HG02943 (cell line): ENCODE data around the gene MYADML2.

Experiments used
- ATAC-seq: cut with Tn5 transposase; IDR thresholded peaks from one replicate; pipeline ENCODE4 v1.9.1; 2021; ENCODE audit warnings: mild to moderate bottlenecking, low read depth, moderate library complexity; ENCODE audit not compliant: unreplicated experiment

The MYADML2 gene

GRCh38 chr17:81940538-81941483, 6.2 kb downstream of the MYADML2 start:
- no peak for ATAC-seq

DNA sequence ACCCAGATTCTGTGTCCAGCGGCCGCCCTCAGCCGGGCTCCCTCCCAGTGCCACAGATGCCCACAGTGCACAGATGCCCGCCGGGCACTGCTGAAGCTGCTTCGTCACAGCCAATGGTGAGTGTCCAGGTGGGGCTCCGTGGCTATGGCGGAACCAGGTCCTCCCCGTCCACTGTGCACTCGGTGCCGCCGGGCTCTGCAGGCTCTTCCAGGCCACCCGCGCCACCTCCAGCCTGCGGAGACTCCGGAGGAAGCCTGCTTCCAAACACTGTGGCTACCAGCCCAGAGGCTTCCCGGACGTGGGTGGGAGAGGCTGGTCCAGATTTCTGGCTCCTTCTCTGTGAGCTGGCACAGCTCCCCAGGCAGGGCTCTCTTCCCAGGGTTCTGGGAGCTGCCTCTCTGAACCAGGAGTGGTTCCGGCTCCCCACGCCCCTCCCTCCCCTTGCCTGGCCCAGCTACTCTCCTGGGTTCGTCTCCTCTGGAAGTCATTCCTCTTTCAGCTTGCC, 7.1 kb downstream of the MYADML2 start:
- no peak for ATAC-seq

DNA sequence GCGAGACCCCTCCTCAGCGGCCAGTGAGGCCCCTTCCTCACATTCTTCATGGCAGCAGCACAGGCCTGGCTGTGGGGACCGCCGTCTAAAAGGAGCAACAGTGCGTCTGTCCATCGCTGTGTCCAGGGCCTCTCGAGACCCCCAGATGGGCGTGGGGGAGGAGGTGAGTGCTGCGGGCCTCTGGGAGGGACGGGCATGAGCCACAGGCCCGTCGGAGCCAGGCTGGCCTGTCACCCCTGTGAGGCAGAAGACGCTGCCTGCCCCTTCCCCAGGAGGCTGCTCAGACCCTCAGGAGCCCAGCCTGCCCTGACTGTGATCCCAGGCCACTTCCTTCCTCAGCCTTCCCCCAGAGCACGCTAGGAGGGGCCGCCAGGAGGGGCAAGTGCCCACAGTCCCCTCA, 7.8 kb downstream of the MYADML2 start:
- no peak for ATAC-seq

DNA sequence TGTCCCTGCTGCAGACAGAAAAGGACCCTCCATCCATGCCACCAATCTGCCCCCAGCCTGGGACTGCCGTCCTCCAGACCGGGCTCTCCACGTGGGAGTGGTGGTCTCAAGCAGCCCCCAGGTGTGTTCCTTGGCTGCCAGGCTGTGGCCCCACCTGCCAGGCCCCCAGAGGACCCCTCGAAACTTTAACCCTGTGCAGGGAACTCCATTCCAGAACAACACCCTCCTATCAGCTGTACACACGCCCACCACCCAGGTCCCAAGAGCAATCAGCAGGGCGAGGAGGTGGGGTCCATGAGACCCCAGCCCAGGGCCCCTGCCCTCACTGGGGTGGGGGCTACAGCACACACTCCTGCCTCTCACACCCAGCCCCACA, 11.3 kb downstream of the MYADML2 start:
- no peak for ATAC-seq

DNA sequence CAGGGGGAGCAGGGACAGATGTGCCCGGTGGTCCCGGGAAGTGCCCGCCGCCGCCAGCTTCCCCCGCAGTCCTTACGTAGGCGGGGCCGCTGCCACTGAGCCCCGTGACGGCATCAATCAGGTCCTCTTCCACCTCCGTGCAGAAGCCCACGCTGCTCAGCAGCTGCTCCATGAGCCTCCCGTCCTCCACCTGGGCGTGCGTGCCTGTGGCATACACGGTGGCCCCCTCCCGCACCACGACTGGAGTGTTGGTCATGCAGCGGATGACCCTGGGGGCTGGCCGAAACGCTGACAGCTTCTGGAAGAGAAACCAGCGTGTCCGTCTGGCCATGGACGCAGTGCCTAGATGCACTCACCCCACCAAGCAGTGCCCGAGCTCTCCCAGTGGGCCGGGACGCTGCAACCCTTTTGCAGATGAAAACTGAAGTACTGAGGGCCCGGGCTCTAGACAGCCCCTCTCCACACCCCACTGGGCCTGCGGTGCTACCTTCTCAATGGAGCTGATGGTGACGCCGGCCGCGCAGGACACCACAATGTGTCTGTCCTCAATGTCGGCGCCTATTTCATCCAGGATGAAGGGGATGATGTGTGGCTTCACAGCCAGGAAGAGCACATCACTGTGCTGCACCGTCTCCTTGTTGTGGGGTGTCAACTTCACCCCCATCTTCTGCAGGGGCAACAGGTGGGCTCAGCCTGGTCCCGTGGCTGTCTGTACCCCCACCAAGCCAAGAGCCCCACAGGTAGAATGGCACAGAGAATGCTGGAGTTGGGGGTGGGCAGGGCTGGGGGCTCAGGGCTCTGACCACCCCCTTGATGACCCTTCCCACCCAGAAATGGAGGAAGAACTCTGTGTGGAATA, 12.0 kb downstream of the MYADML2 start:
- no peak for ATAC-seq

DNA sequence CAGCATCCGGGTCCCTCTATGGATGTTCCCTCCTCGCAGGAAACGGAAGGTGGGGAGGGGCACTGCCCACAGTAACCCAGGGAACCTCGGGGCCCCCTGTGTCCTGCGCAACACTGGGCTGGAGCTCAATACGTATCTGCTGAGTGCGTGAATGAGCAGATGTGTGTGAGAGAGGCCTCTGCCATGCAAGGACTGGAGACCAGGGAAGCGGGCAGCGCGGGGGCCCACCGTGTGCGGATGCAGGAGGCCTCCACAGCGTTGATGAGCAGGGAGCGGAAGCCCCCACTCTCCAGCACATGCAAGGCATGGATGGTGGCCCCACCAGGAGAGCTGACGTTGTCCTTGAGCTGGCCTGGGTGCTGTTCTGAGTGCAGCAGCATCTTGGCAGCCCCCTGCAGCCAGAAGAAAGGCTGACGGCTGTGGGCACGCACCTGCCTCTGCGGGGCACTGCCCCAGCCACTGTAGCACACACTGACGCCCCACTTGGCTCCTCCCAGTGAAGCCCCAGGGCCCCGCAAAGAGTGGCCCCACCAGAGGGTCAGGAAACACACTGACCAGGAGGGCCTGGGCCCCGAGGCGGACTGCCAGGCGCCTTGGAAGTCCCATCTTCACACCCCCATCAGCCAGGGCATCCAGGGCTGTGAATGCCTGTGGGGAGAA, 12.8 kb downstream of the MYADML2 start:
- ATAC-seq = no peak

DNA sequence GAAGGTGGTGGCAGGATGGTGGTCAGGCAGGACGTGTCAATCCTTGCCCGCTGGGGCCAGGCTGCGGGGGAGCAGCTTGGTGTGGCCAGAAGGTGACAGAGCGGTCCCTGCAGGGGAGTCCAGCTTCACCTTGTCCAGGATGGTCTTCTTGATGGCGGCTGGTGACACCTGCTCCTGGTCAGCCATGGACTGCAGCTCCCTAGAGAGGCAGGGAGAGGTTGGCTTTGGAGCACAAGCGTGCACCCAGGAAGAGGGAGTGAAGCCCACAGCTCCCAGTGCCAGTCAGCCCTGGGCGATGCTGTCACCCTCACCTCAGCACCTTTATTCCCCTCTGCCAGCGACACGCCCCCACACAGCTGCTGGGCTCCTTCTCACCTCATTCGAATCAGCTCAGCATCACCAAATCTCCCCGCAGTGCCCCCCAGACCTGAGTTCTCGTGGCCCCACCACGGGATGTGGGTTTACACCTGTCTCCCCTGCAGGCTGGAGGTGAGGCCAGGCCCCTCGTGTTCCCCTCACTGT, 13.8 kb downstream of the MYADML2 start:
- no peak for ATAC-seq

DNA sequence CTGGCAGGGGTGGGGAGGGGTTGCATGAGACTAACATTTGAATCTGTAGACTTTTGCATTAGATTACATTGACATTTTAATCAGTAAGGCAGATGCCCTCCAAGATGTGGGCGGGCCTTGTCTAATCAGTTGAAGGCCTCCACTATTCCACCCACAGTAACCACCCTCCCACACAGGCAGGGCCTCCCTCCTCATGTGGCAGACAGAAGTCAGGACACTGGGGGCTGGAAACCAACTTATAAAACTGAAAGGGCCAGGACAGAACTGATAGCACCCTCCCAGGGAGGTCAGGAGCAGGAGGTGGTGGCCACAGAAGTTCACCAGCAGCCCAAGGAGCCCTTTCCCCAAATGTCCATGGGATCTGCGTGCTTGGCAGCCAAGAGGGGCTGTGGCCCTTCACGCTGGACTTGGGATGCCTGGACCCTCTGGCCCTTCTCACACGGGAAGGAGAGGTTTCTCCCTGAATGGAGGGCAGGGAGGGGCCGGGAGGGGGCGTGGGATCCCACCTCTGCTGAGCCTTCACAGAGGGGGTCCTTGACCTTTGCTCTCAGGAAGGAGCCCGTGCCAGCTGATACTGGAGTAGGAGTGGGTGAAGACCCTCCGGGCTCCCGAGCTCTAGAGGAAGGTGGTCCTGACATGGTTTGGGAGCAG, 14.6 kb downstream of the MYADML2 start:
- ATAC-seq = no peak

GRCh38 chr17:81931557-81932332, 15.3 kb downstream of the MYADML2 start:
- no peak for ATAC-seq

DNA sequence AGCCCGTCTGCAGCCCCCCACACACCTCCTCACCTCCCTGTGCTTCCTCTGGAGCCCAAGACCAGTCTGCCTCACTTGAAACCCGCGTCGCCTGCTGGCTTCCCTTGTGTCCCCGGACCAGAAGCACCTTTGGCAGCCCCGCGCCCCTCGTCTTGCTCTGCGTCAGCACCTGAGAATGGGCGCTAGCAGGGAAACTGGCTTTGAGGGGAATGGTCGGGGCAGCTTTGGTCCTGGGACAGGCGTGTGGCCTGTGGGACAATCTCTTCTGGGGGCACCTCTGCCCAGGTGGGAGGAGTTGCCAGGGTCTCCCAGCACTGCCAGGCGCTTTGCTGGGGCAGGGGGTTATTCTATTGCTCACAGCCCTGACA, 15.9 kb downstream of the MYADML2 start:
- ATAC-seq = no peak

- ATAC-seq = no peak
Measured at GRCh38 chr17:81930142-81931125, 16.6 kb downstream of the MYADML2 start.

- no peak for ATAC-seq
Measured at GRCh38 chr17:81929253-81930141, 17.5 kb downstream of the MYADML2 start.

GRCh38 chr17:81928544-81929252, 18.3 kb downstream of the MYADML2 start:
- no peak for ATAC-seq

DNA sequence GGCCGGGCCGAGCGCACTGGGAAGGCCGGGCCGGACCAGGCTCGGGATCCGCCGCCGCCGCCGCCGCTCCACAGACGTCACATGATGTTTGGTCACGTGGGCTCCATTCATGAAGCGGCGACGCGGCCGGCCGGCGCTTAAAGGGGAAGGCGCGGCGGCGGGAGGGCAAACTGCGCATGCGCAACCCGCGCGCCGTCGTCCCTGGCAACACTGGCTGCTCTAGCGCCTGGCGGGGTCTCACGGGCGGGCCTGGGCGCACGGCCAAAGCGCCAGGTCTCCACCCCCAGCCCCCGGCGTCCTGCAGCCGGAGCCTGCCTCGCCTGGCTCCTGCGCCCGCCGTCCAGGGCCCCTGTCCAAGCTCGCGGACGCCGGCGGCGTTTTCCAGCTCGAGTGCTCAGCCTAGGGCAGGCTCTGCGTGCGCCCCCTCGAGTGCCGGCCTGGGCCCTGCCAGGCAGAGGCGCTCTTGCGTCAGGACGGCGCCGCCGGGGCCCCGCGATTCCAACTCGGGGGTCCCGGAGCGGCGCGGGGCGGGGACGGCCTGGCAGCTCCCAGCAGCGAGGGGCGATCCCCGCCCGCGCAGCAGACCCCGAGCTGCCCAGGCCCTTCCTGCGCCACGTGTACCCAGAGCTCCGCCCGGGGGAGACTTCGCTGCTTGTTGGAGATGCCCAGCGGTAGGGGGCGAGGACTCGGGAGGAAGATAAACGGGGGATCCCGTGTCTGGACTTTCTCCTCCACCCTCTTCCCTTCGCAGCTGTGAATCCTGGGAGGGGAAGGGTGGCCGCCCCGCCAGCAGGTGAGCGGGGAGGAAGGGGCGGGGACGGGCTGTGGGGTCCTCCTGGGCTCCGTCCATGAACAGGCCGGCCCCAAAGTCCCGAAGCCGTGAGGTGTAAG, 19.1 kb downstream of the MYADML2 start, which contains the start of gene MAFG:
MAFG (minus strand) TSS at position 83 of the 891 bp plus-strand sequence. CDS start 4,550 bp downstream, outside the sequence.
- ATAC-seq = no peak

DNA sequence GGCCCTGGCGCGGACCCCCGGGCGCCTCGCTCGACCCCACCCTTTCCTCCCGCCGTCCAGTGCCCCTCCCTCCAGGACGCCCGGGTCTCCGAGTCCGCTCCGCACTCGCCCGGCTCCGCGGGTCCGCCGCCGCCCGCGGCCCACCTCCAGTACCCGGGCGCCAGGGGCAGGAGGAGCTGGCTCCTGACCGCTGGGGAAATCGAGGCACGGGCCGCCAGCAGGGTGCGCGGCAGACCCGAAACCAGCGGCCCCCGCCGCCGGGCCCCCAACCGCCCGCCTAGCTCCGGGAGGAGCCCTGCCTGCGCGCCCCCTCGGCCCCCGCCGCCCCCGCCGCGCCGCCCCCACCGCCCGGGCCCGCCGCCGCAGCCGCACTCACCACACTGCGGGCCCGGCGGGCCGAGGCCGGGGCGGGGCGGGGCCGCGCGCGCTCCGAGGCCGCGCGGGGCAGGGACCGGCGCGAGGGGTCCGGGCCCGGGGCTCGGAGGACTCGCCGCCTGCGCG, 19.8 kb downstream of the MYADML2 start:
- ATAC-seq = no peak
